ENCODE data around the gene TDRD1. TPM values are rescaled to one million over a fixed set of nuclear protein-coding genes. Genes with fewer than 3 reads are reported as not detected.

Gene TDRD1
- total RNA-seq, 1 experiment from 2014 or later, result not detected

DNA sequence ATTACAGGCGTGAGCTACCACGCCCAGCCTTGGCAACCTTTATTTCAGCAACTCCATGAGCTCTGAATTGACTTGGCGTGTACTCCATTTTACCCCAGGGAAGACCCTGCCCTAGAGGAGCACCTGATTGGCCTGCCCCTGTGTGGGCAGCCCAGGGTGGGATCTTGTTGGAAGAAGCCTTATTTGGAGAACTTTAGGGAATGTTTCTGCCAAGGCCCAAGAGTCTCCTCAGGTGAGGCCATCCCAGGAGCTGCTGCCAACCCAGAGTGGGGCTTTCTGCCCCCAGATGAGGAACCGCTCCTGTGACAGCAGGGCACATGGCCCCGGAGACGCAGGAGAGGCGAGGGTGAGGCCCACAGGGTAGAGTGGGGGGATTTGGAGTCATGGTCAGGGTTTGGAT is 101.9 kb downstream of the TDRD1 start:
- RAD21 ChIA-PET (ENCODE audit: low non-redundant PET in 1 of 2, low total read pairs in 2 of 2, uncharacterized antibody in 2 of 2, unreplicated experiment in 2 of 2), result no interaction called here
- H3K4me3 ChIP-seq (replicated peaks in 1 of 2; ENCODE audit: low read depth in 1 of 2, low read length in 2 of 2), result no peak overlapping the region
- H3K4me1 ChIP-seq (ENCODE audit: control insufficient read depth in 1 of 2, insufficient read depth in 2 of 2, low read length in 2 of 2), result no peaks in the 10 kb centered on the region
- H3K79me2 ChIP-seq (ENCODE audit: insufficient read depth, low read length), result no peaks in the 10 kb centered on the region
- intact Hi-C loops (cut with micrococcal nuclease), result no loop called here
- H3K4me2 ChIP-seq (ENCODE audit: low read length), result no peak overlapping the region
- POLR2A ChIA-PET, result no interaction called here
- no peaks in the 10 kb centered on the region for H4K20me1 ChIP-seq (ENCODE audit: insufficient read depth)
- TF ChIP-seq CBX3 (IDR thresholded peaks at IDR 0.05; ENCODE audit: low read depth), result no peak
- H3K27me3 ChIP-seq (ENCODE audit: insufficient read depth, low read length), result no peaks in the 10 kb centered on the region
- DNase-seq (ENCODE audit: low read depth, low spot score), result no peak
- no peak overlapping the region for H3K27ac ChIP-seq (ENCODE audit: low read depth, low read length)
- H3K9ac ChIP-seq (ENCODE audit: low read length), result no peak overlapping the region
- no peak for ATAC-seq
- H2AFZ ChIP-seq (ENCODE audit: low read depth, low read length, poor library complexity, severe bottlenecking), result no peak overlapping the region
- H3K9me3 ChIP-seq (ENCODE audit: control insufficient read depth in 1 of 2, insufficient read depth in 1 of 2, low read depth in 1 of 2, low read length in 2 of 2), result no peaks in the 10 kb centered on the region
- H3K9me2 ChIP-seq (ENCODE audit: insufficient read depth), result no peaks in the 10 kb centered on the region
- no peaks in the 10 kb centered on the region for H3K36me3 ChIP-seq (ENCODE audit: control insufficient read depth in 1 of 2, insufficient read depth in 2 of 2, low read length in 2 of 2)
- CTCF ChIA-PET, result interaction anchor here (1.0 kb wide), 1 partner anchor 23 kb away, joined by 5 read pairs; no protein-coding TSS in a partner anchor
- BruUV-seq (replicated peaks), result no TSS peak

- Histone ChIP-seq H3K36me3 (ENCODE audit: control insufficient read depth in 1 of 2, insufficient read depth in 2 of 2, low read length in 2 of 2) (no peaks in the 10 kb centered on the region), H3K4me1 (ENCODE audit: control insufficient read depth in 1 of 2, insufficient read depth in 2 of 2, low read length in 2 of 2) (no peaks in the 10 kb centered on the region), H3K9me2 (ENCODE audit: insufficient read depth) (no peaks in the 10 kb centered on the region), H4K20me1 (ENCODE audit: insufficient read depth) (no peaks in the 10 kb centered on the region), H3K4me2 (ENCODE audit: low read length) (no peak overlapping the region), H3K9ac (ENCODE audit: low read length) (no peak overlapping the region), H3K9me3 (ENCODE audit: control insufficient read depth in 1 of 2, insufficient read depth in 1 of 2, low read depth in 1 of 2, low read length in 2 of 2) (no peaks in the 10 kb centered on the region), H3K27me3 (ENCODE audit: insufficient read depth, low read length) (no peaks in the 10 kb centered on the region), H3K79me2 (ENCODE audit: insufficient read depth, low read length) (no peaks in the 10 kb centered on the region), H2AFZ (ENCODE audit: low read depth, low read length, poor library complexity, severe bottlenecking) (no peak overlapping the region), H3K4me3 (replicated peaks in 1 of 2; ENCODE audit: low read depth in 1 of 2, low read length in 2 of 2) (no peak overlapping the region), H3K27ac (ENCODE audit: low read depth, low read length) (no peak overlapping the region)
- BruUV-seq (replicated peaks), result no TSS peak
- intact Hi-C loops (cut with micrococcal nuclease), result no loop called here
- ATAC-seq (peak; percentile 43), DNase-seq (ENCODE audit: low read depth, low spot score) (no peak)
- POLR2A ChIA-PET, result no interaction called here
- no peak for TF ChIP-seq EZH2phosphoT487 (IDR thresholded peaks at IDR 0.05; ENCODE audit: borderline replicate concordance)
- TF ChIP-seq POLR2AphosphoS5 (IDR thresholded peaks at IDR 0.05; ENCODE audit: low read depth, low read length), result no peak
- TF ChIP-seq JUND (IDR thresholded peaks at IDR 0.05), result no peak
- no peak for TF ChIP-seq ZFX (IDR thresholded peaks at IDR 0.05)
- TF ChIP-seq RAD21 (IDR thresholded peaks at IDR 0.05; ENCODE audit: low read depth), result 0 out of 2 replicates have a peak, but pooled peaks have one; percentile 9
- TF ChIP-seq CTCF (IDR thresholded peaks at IDR 0.05 in 2 of 3, conservative IDR thresholded peaks at IDR 0.05 in 1 of 3; ENCODE audit: borderline replicate concordance in 1 of 3, insufficient read depth in 1 of 3, low read depth in 2 of 3, low read length in 2 of 3), result 0 out of 6 replicates have a peak, but pooled peaks of 1 of the 3 experiments have one; percentile 7
- RAD21 ChIA-PET (ENCODE audit: low non-redundant PET in 1 of 2, low total read pairs in 2 of 2, uncharacterized antibody in 2 of 2, unreplicated experiment in 2 of 2), result no interaction called here
- CTCF ChIA-PET, result interaction anchor here (1.0 kb wide), 1 partner anchor 23 kb away, joined by 5 read pairs; no protein-coding TSS in a partner anchor
Measured at GRCh38 chr10:114281461-114281860, 102.3 kb downstream of the TDRD1 start.

MicroRNAs within 50 kb of the gene (microRNA counts, 767-probe panel; counts per million panel counts)
- microRNA hsa-miR-2110, result not detected

Other genes starting within 250 kb of the TDRD1 start
- gene ADRB1, start 135.5 kb upstream of the TDRD1 start, total RNA-seq (2021; ENCODE audit: unreplicated experiment), result 0.89 TPM
- gene CCDC186, start 5.2 kb upstream of the TDRD1 start, total RNA-seq (2021; ENCODE audit: unreplicated experiment), result 17.1 TPM
- not detected for gene VWA2, start 59.9 kb downstream of the TDRD1 start, total RNA-seq (2021; ENCODE audit: unreplicated experiment)
- 0.93 TPM for gene AFAP1L2, start 225.1 kb downstream of the TDRD1 start, total RNA-seq (2021; ENCODE audit: unreplicated experiment)

Measured in HCT116 (cell line).